T follicular helper cell (primary cell): ENCODE data around the gene FNDC3A.
"Not testable (repeated sequence)": the region's sequence is repeated elsewhere in the genome, so short reads cannot be mapped to it uniquely, and the experiment has no call there.

Experiments
- DNase-seq: peaks from one replicate; pipeline ENCODE4 v3.0.0-alpha.2; 2020; ENCODE audit warnings: low read depth

Gene FNDC3A

DNA sequence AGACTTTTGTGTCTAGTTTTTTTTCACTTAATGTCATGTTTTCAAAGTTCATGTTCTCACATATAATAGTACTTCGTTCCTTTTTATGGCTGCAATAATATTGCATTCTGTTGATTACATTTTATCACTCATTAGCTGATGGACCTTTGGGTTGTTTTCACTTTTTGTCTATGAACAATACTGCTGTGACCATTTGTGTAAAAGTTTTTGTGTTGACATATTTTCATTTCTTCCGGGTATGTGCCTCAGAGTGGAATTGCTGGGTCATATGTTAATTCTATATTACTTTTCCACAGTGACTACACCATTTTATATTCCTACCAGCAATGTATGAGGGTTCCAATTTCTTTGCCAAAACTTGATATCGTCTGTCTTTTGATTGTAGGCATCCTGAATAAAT lies 158.6 kb downstream of the FNDC3A start:
- DNase-seq: no peak

DNA sequence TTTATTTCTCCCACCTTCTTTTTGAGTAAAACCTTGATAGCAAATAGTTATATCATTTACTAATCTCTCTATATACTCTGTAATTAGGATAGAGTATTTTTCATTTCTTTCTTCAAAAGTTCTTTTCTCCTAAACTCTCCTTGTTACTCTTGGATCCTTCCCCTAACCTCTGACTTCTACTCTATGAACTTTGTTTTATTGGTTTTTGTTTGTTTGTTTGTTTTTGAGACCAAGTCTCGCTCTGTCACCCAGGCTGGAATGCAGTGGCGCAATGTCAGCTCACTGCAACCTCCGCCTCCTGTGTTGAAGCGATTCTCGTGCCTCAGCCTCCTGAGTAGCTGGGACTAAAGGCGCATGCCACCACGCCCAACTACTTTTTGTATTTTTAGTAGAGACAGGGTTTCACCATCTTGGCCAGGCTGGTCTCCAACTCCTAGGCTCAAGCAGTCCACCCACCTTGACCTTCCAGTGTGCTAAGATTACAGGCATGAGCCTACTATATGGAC lies 161.5 kb downstream of the FNDC3A start:
- not testable (repeated sequence) for DNase-seq

DNA sequence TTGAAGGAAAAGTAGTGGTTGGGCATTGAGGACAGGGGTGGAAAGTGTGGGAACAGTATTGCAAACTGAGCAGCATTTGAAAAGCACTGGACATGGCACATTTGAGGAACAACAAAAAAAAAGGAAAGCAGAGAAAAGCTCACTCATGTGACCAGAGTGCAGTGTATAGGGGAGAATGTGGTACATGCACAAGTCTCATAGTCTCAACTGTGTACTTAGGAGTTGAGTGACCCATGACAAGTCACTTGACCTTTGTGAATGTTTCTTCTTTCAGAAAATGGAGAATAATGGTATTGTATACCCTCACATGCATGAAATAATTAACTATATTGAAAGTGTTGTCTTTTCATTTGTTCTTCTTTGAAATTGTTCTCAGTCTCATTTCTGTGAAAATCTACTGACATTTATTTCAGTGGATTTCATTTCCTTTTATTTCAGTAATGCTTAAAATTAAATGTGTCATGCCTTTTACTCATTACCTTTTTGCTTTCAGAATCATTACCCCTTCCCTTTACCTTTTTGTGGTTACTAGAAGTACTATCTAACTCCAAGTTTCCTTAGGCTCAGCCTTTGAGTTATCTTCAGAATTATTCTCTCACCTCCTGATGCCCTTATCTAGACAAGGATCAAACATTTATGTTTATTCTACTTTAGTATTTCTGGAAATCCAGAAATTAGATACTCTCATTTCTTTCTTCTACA lies 165.3 kb downstream of the FNDC3A start:
- DNase-seq: no peak

DNA sequence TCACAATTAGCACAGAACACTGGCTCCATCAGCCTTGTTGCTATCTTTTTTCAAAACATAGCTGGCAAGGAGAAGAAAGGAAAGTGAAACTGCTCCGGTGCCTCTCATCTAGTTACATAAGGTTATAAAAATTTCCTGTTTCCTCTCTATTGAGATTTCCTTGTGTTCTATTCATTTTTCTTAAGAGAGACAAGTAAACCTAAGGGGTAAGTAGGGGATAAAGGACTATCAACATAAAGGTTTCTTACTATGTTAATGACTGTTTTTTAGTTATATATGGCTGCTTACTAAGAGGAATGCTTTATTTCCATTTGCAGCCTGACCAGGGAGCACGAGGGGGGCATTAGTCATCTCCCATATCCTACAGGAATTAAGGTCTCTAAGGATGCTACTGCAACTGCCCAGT lies 171.2 kb downstream of the FNDC3A start:
- DNase-seq: no peak

DNA sequence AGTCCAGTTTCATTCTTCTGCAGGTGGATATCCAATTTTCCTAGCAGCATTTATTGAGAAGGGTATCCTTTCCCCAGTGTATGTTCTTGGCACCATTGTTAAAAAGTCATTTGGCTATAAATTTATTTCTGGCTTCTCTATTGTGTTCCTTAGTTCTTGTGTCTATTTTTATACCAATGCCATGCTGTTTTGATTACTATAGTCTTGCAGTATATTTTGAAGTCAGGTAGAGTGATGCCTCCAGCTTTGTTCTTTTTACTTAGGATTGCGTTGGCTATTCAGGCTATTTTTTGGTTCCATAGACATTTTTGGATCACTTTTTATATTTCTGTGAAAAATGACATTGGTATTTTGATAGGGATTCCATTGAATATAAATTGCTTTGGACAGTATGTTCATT lies 172.7 kb downstream of the FNDC3A start:
- DNase-seq: no peak

DNA sequence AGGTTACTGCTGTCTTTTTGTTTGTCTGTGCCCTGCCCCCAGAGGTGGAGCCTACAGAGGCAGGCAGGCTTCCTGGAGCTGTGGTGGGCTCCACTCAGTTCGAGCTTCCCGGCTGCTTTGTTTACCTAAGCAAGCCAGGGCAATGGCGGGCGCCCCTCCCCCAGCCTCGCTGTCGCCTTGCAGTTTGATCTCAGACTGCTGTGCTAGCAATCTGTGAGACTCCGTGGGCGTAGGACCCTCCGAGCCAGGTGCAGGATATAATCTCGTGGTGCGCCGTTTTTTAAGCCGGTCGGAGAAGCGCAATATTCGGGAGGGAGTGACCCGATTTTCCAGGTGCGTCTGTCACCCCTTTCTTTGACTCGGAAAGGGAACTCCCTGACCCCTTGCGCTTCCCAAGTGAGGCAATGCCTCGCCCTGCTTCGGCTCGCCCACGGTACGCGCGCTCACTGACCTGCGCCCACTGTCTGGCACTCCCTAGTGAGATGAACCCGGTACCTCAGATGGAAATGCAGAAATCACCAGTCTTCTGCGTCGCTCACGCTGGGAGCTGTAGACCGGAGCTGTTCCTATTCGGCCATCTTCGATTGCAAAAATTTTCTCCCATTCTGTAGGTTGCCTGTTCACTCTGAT lies 182.4 kb downstream of the FNDC3A start:
- not testable (repeated sequence) for DNase-seq

DNA sequence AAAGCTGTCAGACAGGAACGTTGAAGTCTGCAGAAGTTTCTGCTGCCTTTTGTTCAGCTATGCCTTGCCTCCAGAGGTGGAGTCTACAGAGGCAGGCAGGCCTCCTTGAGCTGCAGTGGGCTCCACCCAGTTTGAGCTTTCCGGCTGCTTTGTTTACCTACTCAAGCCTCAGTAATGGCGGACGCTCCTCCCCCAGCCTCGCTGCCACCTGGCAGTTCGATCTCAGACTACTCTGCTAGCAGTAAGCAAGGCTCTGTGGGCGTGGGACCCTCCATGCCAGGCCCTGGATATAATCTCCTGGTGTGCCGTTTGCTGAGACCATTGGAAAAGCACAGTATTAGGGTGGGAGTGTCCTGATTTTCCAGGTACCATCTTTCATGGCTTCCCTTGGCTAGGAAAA lies 187.4 kb downstream of the FNDC3A start:
- not testable (repeated sequence) for DNase-seq

DNA sequence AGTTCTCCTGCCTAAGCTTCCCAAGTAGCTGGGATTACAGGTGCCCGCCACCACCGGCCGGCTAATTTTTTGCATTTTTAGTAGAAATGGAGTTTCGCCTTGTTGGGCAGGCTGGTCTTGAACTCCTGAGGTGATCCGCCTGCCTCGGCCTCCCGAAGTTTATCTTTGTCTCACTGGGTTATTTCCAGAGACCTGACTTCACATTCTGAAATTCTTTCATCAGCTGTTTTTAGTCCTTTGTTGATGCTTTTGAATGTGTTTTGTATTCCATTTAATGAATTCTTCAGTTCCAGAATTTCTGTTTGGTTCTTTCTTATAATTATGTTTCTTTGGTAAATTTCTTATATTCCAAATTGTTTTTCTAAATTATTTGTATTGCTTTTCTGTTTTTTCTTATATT lies 189.0 kb downstream of the FNDC3A start:
- no peak for DNase-seq

DNA sequence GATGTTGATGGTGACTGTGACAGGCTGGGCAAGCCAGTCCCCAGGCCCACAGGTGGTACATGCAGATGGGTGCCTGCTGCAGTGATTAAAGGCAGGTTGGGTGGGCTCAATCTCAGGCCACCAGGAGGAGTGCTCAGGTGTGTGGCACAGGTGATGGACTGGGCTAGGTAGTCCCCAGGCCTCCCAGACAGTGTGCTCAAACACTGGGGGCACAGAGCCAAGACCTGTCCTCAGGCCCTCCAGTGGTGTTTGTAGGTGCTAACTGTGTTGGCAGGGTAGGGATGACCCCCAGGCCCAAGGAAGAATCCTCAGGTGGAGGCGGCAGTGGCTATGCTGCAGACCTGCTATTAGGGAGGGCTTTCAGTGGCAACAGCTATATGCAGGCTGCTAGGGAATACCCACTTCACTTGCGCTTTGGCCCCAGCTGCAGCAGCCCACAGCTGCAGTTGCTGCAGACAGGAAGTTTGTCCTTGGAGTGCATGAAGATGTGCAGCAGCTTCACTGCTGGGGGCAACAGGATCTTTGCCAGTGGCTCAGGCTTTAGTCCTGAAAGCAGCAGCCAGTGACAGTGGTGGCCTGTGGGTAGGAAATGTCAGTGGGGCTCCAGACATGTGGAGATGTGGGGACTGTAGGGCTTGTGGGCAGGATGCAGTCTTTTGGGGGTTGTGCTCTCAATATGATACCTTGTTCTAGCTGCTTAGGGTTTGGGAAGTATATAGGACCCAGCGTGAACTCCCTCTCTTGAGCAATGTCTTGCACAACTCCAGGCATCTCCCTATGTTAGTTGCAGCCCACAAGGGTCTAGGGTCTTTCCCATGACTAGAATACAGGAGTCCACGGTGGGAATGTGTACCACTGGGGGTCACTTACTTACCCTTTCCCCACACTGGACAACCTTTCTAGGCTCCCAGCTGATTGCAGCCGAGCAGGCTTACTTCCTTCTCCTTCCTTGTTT lies 190.4 kb downstream of the FNDC3A start:
- DNase-seq: no peak

DNA sequence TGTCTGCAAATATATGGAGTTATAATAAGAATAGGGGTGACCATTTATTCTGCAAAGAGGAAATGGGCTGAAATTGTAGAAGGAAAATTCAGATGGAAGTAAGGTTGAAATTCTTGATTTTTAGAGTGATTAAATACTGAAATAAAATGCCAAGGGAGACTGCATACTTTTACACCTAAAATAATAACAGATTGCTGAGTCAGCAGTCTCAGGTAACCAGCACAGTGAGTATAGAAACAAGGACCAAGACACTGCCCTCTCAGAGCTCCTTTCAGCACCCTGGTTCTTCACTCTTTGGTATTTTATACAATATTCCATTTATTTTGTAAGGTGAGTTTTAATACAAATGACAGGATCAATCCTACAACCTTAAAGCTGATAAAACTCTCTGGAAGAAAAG lies 195.6 kb downstream of the FNDC3A start:
- DNase-seq: no peak

DNA sequence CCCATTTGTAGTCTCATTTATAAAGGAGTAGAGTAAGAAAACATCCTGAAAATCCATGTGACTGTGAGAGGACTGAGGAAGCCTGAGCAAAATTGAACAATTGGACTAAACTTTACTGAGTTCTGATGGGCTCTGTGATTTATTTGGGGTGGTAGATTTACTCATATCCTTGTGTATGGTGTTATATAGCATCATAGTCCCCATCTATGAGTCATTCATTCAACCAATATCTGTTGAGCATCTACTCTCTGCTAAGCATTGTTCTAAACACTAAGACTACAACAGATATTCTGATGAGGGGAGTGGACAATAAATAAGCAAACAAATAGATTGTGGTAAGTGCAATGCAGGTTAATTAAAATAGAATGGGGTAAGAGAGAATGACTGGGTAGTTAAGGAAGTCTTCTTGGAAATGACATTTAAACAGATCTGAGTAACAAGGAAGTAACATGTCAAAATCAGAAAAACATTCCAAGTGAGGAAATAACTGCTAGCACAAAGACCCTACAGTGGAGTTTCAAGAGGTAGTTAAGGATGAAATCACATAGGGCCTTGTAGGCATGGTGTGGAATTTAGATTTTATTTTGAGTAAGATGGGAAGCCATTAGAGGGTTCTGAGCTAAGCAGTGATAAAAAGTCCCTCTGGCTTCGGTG lies 208.1 kb downstream of the FNDC3A start:
- no peak for DNase-seq

DNA sequence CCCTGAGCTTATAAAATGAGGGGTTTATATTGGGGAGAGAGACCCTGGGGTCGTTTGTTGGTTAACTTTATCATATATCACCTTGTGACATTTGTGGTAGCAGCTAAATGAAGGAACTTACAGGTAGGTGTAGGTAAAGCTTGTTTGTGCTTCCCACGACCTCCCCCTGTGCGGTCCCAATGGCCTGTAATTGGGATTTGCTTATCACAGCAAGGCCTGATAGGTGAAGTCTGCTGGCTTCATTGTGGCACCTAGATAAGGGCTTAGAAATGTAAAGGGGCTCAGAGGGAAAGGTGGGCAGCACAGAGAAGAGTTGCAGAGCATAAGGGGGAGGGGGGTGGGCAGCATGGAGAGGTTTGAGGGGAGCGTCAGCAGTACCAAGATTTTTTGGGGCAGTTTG lies 208.9 kb downstream of the FNDC3A start:
- DNase-seq: no peak

DNA sequence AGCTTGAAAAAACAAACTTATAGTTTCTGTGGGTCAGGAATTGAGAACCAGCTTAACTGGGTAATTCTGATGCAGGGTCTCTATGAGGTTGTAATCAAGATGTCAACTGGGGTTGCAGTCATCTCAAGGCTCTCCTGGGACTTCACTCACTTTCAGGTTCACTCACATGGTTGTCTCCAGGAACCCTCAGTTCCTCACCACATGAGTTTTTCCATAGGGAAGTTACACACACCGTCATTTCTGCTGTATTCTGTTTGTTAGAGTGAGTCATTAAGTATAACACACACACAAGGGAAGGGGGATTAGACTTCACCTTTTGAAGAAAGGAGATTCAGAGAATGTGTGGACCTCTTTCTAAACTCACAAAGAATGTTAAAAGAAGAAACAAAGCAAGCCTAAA lies 209.6 kb downstream of the FNDC3A start:
- DNase-seq: no peak

DNA sequence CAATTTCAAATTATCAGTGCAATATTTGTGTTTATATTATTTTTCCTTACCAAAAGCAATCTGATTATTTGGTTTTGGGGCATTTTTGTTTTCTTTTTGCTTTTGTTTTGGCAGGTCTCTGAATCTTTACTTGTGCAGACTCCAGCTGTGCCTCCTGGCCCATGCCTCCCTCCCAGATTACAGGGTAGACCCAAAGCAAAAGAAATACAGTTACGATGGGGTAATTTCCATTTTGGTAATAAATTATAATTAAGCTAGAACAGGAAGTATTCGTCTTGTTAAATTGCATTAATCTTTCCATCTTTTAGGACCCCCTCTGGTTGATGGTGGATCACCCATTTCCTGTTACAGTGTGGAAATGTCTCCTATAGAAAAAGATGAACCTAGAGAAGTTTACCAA lies 215.2 kb downstream of the FNDC3A start:
- no peak for DNase-seq

DNA sequence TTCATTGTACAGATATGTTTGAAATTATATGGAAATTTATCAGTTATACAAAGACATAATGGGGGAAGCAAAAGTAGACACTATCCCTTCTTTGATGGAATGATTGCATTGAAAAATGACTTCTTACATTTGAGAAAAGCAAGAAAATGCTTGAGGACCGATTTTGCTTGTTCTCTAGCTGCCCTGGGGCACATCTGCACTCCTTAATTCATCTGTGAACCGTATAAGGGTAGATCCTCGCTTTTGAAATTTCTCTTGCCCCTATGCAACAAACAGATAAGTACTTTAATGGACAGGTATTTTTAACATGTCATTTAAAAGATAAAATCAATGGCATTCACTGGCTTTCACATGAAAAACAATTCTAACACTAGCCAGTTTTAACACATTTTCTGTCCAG lies 230.9 kb downstream of the FNDC3A start:
- no peak for DNase-seq

DNA sequence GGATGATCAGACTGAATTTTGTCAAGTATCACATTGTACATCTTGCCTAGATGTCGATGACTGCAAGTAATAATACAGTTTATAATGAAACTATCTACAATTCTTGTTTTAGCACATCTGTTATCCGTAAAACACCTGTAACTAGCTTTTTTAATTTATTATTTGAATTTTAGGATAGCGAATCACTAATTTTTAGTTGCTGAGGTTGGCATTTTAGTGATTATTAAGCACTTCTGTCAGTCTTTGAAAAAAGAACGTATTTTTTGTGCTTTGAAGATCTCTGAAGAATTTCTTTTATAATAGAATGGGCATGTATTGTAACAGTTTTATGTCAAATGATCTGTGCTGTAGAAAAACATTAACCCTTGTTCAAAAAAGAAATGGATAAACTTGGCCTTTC lies 232.9 kb downstream of the FNDC3A start:
- DNase-seq: no peak

DNA sequence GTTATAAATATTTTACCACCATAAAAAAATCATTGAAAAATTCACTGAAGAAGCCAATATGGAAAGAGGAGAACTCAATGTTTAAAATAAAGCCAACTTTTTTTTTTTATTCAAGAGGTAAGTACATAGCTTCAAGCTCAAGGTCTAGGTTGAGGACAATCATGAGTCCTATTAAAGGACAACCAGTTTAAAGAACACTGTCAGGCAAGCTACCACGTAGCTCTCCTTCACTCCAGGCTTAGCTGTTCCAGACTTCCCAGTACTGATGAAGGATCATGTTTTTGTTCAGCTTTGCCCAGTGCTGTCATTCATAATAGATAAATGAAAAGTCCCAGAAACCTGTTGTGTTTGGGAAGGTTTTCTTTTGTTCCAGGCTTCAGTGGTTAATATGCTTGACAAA lies 234.4 kb downstream of the FNDC3A start:
- DNase-seq: no peak

DNA sequence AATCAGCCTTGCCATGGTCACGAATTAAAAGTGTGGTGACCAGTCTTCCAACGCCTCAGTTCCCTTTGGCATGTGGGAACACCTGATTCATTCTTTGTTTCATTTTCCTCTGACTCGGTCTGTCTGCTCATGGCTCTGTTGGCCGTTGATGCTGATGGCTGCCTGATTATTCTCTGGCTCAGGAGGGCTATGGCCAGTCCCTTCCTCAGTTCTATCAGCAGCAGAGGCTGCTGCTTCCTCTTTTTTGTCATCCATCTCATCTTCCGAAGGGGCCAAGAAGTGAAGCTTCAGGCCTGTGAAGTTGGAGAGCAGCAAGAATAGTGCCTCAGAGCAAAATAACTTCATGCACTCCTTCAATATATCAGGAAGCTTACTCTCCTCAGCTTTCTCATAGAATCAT lies 235.0 kb downstream of the FNDC3A start:
- DNase-seq: no peak

DNA sequence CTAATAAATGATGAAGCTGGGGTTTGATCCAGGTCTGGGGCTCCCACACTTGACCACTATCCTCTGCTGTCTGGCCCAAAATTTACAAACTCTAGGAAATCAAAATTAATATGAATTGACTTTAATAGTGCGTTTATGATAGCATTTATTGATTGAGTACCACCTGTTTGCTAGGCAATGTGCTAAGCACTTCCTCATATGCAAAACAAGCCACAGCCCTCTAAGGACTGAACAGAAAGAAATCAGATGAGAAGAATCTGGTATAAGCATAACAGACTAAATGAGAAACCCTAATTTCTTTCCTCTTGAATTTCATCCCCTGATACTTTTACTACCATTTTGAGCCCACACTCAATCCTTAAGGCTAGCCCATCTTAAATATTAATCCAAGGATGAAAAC lies 237.8 kb downstream of the FNDC3A start:
- no peak for DNase-seq

DNA sequence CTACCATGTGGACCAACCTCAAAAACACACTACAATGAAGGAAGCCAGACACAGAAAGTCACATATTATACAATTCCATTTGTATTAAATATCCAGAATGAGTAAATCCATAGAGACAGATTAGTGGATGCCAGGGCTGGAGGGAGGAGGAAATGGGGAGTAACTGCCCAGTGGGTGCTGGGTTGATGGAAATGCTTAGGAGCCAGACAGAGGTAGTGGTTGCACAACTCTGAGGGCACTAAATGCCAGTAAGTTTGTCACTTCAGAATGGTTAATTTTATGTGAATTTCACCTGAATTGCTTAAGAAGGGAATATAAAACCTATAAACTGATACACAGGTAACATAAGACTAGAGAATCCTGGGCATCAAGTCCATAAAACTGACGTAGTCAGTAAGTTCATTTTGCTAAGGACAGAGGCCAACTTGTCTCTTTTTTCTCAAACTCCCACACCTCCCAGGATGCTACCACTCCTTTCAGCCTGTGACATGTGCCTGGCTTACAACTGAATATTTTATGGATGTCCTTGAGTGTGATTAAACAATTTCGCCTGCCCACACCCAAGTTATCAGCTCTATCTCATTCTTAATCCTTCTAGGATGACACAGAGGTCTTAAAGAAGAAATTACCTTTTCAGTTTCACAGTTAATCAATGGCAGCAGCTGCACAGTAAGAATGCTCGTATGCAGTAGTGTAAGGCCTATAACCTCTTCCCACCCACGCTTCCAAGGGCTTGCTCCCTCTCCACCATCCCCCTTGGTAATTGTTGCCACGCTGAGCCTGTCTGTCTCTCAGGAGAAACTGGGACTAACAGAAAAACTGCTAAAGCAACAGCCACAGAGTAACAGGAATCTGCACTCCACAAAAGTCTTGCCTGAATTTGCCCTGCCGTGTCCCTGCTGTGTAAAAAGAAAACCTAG lies 238.5 kb downstream of the FNDC3A start:
- DNase-seq: no peak

DNA sequence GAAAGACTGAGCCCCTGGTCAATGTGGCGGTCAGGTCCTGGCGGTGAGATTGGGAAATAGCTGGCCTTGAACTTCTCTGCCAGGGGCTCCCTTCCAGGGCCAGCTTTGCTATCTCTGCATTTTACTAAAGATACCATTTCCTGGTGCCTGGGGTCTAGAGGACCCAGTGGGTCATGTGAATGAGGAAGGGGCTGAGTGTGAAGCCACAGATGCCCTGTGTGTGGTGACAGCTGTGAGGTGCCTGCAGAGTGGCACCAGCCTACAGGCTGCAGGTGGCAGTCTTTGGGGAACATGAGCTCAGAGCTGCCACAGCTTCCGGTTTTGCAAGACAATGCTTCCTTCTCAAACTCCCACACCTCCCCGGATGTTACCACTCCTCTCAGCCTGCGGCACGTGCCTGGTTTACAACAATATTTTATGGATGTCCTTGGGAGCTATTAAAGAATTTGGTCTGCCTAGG lies 239.2 kb downstream of the FNDC3A start:
- peak; percentile 14 for DNase-seq
